H1 (cell line): ENCODE data around the gene PATL2. TPM values are rescaled to one million over a fixed set of nuclear protein-coding genes. Genes with fewer than 3 reads are reported as not detected.
A peak's percentile ranks its signal among the peaks of the same experiment; 100 is the strongest.

Experiments used
- BRCA1 ChIP-seq: IDR thresholded peaks from 2 replicates; pipeline ENCODE4 v1.6.1; 2012; ENCODE audit warnings: low read depth, low read length, improper control_type of control experiment
- CBX5 ChIP-seq: fragments of 300-800, 300-1000 bp; sonication (generic); IDR thresholded peaks from 2 replicates; pipeline ENCODE4 v1.7.1; 2016; ENCODE audit warnings: antibody characterized with exemption, low read length, low read depth
- CBX8 ChIP-seq: fragments of 300-800, 300-1000 bp; sonication (generic); IDR thresholded peaks from 2 replicates; pipeline ENCODE4 v1.7.1; 2016; ENCODE audit warnings: low read depth, low read length, borderline replicate concordance
- CREB1 ChIP-seq: IDR thresholded peaks from 2 replicates; pipeline ENCODE4 v1.6.1; 2012; ENCODE audit warnings: inconsistent platforms
- E2F6 ChIP-seq: IDR thresholded peaks from 2 replicates; pipeline ENCODE4 v1.6.1; 2012; ENCODE audit warnings: inconsistent platforms
- EGR1 ChIP-seq: IDR thresholded peaks from 2 replicates; pipeline ENCODE4 v1.6.1; 2011; ENCODE audit warnings: low read depth, low read length, borderline replicate concordance
- HDAC2 ChIP-seq, 2 experiments: fragments of 300-600 bp in 1 of 2; sonication (generic) in 1 of 2; IDR thresholded peaks; 2 replicates each; pipeline ENCODE4 v1.6.1; 2011 to 2012; ENCODE audit warnings: low read depth in 2 of 2, low read length in 2 of 2, mild to moderate bottlenecking in 2 of 2, moderate library complexity in 2 of 2, borderline replicate concordance in 1 of 2, inconsistent platforms in 1 of 2
- JUN ChIP-seq: IDR thresholded peaks from 2 replicates; pipeline ENCODE4 v1.6.1; 2011; ENCODE audit warnings: low read depth, mild to moderate bottlenecking, improper control_type of control experiment, low read length
- JUND ChIP-seq: IDR thresholded peaks from 2 replicates; pipeline ENCODE4 v1.6.1; 2011; ENCODE audit warnings: mild to moderate bottlenecking, improper control_type of control experiment, low read length
- KDM5A ChIP-seq: fragments of 200-600 bp; IDR thresholded peaks from 2 replicates; pipeline ENCODE4 v1.7.1; 2012; ENCODE audit warnings: mild to moderate bottlenecking, low read length, inconsistent platforms, mixed read lengths
- NRF1 ChIP-seq: IDR thresholded peaks from 2 replicates; pipeline ENCODE4 v1.6.1; 2011; ENCODE audit warnings: mild to moderate bottlenecking, low read depth, low read length, improper control_type of control experiment
- RAD21 ChIP-seq, 2 experiments: IDR thresholded peaks in 1 of 2; conservative IDR thresholded peaks in 1 of 2; 2 replicates each; pipeline ENCODE4 v1.6.1; 2011; ENCODE audit warnings: low read depth in 2 of 2, low read length in 2 of 2, improper control_type of control experiment in 1 of 2, inconsistent platforms in 1 of 2, mild to moderate bottlenecking in 1 of 2, moderate library complexity in 1 of 2
- RNF2 ChIP-seq: fragments of 200-900, 300-1000 bp; sonication (generic); IDR thresholded peaks from 2 replicates; pipeline ENCODE4 v1.7.1; 2016; ENCODE audit warnings: borderline replicate concordance, low read depth, mild to moderate bottlenecking, antibody characterized with exemption, low read length; ENCODE audit not compliant: poor library complexity, severe bottlenecking; ENCODE audit errors: missing control alignments
- polyA plus RNA-seq, 7 experiments: library from polyadenylated mRNA; depleted of rRNA in 3 of 7; stranded (reverse) in 5 of 7; unstranded in 2 of 7; fragments of >200 nt in 5 of 7; fragments of 200-250 nt in 2 of 7; gene quantifications; 1 replicate in 5 of 7; 2 replicates in 1 of 7; 4 replicates in 1 of 7; pipeline versions ENCODE4 v1.2.1 to v1.2.3, GENCODE V29; 2011 to 2013; ENCODE audit warnings: missing spikeins in 2 of 7, mixed read lengths in 2 of 7
- total RNA-seq: library from RNA; stranded (reverse); fragmentation: NEBNext Ultra II Directional; extraction: Animal tissue kit (Norgen Biotek cat#: 25700); gene quantifications from 2 replicates; pipeline ENCODE4 v1.2.1, GENCODE V29; 2021
- TF ChIP-seq, protein P1 (sequence below), 3 experiments: IDR thresholded peaks; 1 replicate in 2 of 3; 2 replicates in 1 of 3; pipeline versions ENCODE4 v1.5.1 to v1.6.1; 2011; ENCODE audit warnings: low read length in 3 of 3, mild to moderate bottlenecking in 3 of 3, inconsistent platforms in 2 of 3, low read depth in 1 of 3, moderate library complexity in 1 of 3; ENCODE audit not compliant: insufficient read depth in 1 of 3; ENCODE audit errors: control extremely low read depth in 1 of 3
- TF ChIP-seq, protein P2 (sequence below): IDR thresholded peaks from 2 replicates; pipeline ENCODE4 v1.6.1; 2012; ENCODE audit warnings: inconsistent platforms

PATL2 gene
- total and polyA plus RNA-seq, 2 of the 8 experiments (the other 6 are each of a cell fraction or from before 2014, with no cell fraction given): 0.65 to 1.3 TPM

DNA sequence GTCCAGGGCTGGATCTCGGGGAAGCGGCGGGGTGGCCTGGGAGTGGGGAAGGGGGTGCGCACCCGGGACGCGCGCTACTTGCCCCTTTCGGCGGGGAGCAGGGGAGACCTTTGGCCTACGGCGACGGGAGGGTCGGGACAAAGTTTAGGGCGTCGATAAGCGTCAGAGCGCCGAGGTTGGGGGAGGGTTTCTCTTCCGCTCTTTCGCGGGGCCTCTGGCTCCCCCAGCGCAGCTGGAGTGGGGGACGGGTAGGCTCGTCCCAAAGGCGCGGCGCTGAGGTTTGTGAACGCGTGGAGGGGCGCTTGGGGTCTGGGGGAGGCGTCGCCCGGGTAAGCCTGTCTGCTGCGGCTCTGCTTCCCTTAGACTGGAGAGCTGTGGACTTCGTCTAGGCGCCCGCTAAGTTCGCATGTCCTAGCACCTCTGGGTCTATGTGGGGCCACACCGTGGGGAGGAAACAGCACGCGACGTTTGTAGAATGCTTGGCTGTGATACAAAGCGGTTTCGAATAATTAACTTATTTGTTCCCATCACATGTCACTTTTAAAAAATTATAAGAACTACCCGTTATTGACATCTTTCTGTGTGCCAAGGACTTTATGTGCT is 721 bp upstream of the PATL2 start (continued):
- TF ChIP-seq, protein P1, sequence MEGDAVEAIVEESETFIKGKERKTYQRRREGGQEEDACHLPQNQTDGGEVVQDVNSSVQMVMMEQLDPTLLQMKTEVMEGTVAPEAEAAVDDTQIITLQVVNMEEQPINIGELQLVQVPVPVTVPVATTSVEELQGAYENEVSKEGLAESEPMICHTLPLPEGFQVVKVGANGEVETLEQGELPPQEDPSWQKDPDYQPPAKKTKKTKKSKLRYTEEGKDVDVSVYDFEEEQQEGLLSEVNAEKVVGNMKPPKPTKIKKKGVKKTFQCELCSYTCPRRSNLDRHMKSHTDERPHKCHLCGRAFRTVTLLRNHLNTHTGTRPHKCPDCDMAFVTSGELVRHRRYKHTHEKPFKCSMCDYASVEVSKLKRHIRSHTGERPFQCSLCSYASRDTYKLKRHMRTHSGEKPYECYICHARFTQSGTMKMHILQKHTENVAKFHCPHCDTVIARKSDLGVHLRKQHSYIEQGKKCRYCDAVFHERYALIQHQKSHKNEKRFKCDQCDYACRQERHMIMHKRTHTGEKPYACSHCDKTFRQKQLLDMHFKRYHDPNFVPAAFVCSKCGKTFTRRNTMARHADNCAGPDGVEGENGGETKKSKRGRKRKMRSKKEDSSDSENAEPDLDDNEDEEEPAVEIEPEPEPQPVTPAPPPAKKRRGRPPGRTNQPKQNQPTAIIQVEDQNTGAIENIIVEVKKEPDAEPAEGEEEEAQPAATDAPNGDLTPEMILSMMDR (IDR thresholded peaks at IDR 0.05; ENCODE audit: control extremely low read depth in 1 of 3, insufficient read depth in 1 of 3, low read depth in 1 of 3, low read length in 3 of 3): no peak
- TF ChIP-seq CREB1: no peak
- no peak for TF ChIP-seq JUND
- TF ChIP-seq, protein P2, sequence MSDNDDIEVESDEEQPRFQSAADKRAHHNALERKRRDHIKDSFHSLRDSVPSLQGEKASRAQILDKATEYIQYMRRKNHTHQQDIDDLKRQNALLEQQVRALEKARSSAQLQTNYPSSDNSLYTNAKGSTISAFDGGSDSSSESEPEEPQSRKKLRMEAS: peak; percentile 74
- TF ChIP-seq NRF1: no peak
- no peak for TF ChIP-seq CBX8
- TF ChIP-seq RNF2: no peak
- TF ChIP-seq RAD21 (IDR thresholded peaks at IDR 0.05 in 1 of 2, conservative IDR thresholded peaks at IDR 0.05 in 1 of 2; ENCODE audit: low read depth in 2 of 2, low read length in 2 of 2): no peak
- TF ChIP-seq JUN: no peak
- peak; percentile 78; the same call in 1 of the 2 replicates for TF ChIP-seq E2F6
- TF ChIP-seq HDAC2 (IDR thresholded peaks at IDR 0.05; ENCODE audit: borderline replicate concordance in 1 of 2, low read depth in 2 of 2, low read length in 2 of 2): no peak
- no peak for TF ChIP-seq CBX5
- no peak for TF ChIP-seq KDM5A
- no peak for TF ChIP-seq EGR1
- TF ChIP-seq BRCA1: no peak
